Keratinocyte (primary cell): Measurements from ENCODE around the gene RIOK3. TPM values are rescaled to one million over a fixed set of nuclear protein-coding genes. Genes with fewer than 3 reads are reported as not detected.

ENCODE experiments used
- DNase-seq: peaks from one replicate; pipeline ENCODE4 v3.0.0-alpha.2; 2011; ENCODE audit warnings: low read depth, missing footprints, low spot score
- FAIRE-seq: peaks from 2 replicates; lab custom pipeline; 2011; peaks lifted over from hg19 to GRCh38; lab: Jason Lieb, UNC
- H2AFZ ChIP-seq: 2 replicates; pipeline ENCODE4 v1.6.0; 2012; ENCODE audit warnings: low read length, control low read depth, inconsistent platforms; ENCODE audit not compliant: control insufficient read depth
- H3K27ac ChIP-seq: 2 replicates; pipeline ENCODE4 v1.5.1; 2011; ENCODE audit warnings: low read length; ENCODE audit not compliant: control insufficient read depth, insufficient read depth
- H3K27me3 ChIP-seq: 3 replicates; pipeline ENCODE4 v1.6.0; 2011; ENCODE audit warnings: low read length; ENCODE audit not compliant: control insufficient read depth, insufficient read depth; ENCODE audit errors: extremely low read depth
- H3K36me3 ChIP-seq, 2 experiments: 2 replicates in 1 of 2; 3 replicates in 1 of 2; pipeline ENCODE4 v1.5.1; 2011; ENCODE audit warnings: low read length in 2 of 2, mild to moderate bottlenecking in 1 of 2; ENCODE audit not compliant: control insufficient read depth in 2 of 2, insufficient read depth in 2 of 2; ENCODE audit errors: extremely low read depth in 1 of 2
- H3K4me1 ChIP-seq: 3 replicates; pipeline ENCODE4 v1.5.1; 2011; ENCODE audit warnings: low read length; ENCODE audit not compliant: control insufficient read depth, insufficient read depth; ENCODE audit errors: extremely low read depth
- H3K4me2 ChIP-seq: 3 replicates; pipeline ENCODE4 v1.6.0; 2011; ENCODE audit warnings: low read depth, low read length; ENCODE audit not compliant: control insufficient read depth, insufficient read depth; ENCODE audit errors: extremely low read depth
- H3K4me3 ChIP-seq, 3 experiments: fragments of 200-600 bp in 1 of 3; sonication (generic) in 1 of 3; 2 replicates in 2 of 3; 3 replicates in 1 of 3; pipeline ENCODE4 v1.5.1; 2011 to 2016; ENCODE audit warnings: low read length in 3 of 3, mild to moderate bottlenecking in 3 of 3, control low read depth in 2 of 3, inconsistent platforms in 1 of 3, low read depth in 1 of 3, mixed read lengths in 1 of 3, mixed run types in 1 of 3, moderate library complexity in 1 of 3; ENCODE audit not compliant: control insufficient read depth in 2 of 3, insufficient read depth in 2 of 3; ENCODE audit errors: extremely low read depth in 1 of 3
- H3K79me2 ChIP-seq: 2 replicates; pipeline ENCODE4 v1.6.0; 2012; ENCODE audit warnings: low read length; ENCODE audit not compliant: control insufficient read depth, insufficient read depth
- H3K9ac ChIP-seq: 3 replicates; pipeline ENCODE4 v1.6.0; 2011; ENCODE audit warnings: low read length; ENCODE audit not compliant: control insufficient read depth, insufficient read depth; ENCODE audit errors: extremely low read depth
- H3K9me1 ChIP-seq: 3 replicates; pipeline ENCODE4 v1.6.0; 2011; ENCODE audit warnings: low read length; ENCODE audit not compliant: control insufficient read depth, insufficient read depth; ENCODE audit errors: extremely low read depth
- H3K9me3 ChIP-seq: 2 replicates; pipeline ENCODE4 v1.5.1; 2012; ENCODE audit warnings: low read depth, low read length; ENCODE audit not compliant: control insufficient read depth
- H4K20me1 ChIP-seq: 3 replicates; pipeline ENCODE4 v1.6.0; 2011; ENCODE audit warnings: low read length; ENCODE audit not compliant: control insufficient read depth, insufficient read depth; ENCODE audit errors: extremely low read depth
- CTCF ChIP-seq, 3 experiments: IDR thresholded peaks in 1 of 3; conservative IDR thresholded peaks in 1 of 3; optimal IDR thresholded peaks in 1 of 3; 2 replicates in 2 of 3; 3 replicates in 1 of 3; pipeline versions ENCODE3 to v1.5.1; 2011; ENCODE audit warnings: low read length in 3 of 3, mild to moderate bottlenecking in 3 of 3, moderate library complexity in 2 of 3, control low read depth in 1 of 3, inconsistent platforms in 1 of 3; ENCODE audit not compliant: insufficient read depth in 2 of 3; ENCODE audit errors: extremely low read depth in 1 of 3
- EZH2 ChIP-seq: IDR thresholded peaks from one replicate; pipeline ENCODE4 v1.6.1; 2012; ENCODE audit warnings: inconsistent platforms, mild to moderate bottlenecking, low read length, moderate library complexity
- dilution Hi-C: fragments of 300-500 bp; cut with MboI; formaldehyde crosslinking; loops from one replicate; pipeline ENCODE4 v1.7.0; 2020; ENCODE audit warnings: low sequenced_read_pairs; ENCODE audit not compliant: extremely low pct_ligation_motif_present
- polyA plus RNA-seq, 5 experiments: library from polyadenylated mRNA; depleted of rRNA in 3 of 5; stranded (reverse) in 3 of 5; stranded (forward) in 1 of 5; unstranded in 1 of 5; fragments of >200 nt; gene quantifications; 1 replicate in 1 of 5; 2 replicates in 3 of 5; 3 replicates in 1 of 5; pipeline versions ENCODE4 v1.2.1 to v1.2.3, GENCODE V29; 2011 to 2012; ENCODE audit warnings: missing spikeins in 2 of 5, low read depth in 1 of 5, low replicate concordance in 1 of 5

RIOK3 gene
- polyA plus RNA-seq, 1 donor (not counting 4 experiments of a cell fraction or from before 2014, with no cell fraction given) = 68.6 TPM

- Histone ChIP-seq H3K9me1 (no peaks in the 10 kb centered on the region), H3K4me1 (peaks cover 17% of the 10 kb centered on the region), H3K4me3 (no peak overlapping the region), H2AFZ (no peak overlapping the region), H3K4me2 (no peak overlapping the region), H3K79me2 (no peaks in the 10 kb centered on the region), H3K27me3 (no peaks in the 10 kb centered on the region), H3K36me3 (no peaks in the 10 kb centered on the region), H3K9me3 (no peaks in the 10 kb centered on the region), H4K20me1 (no peaks in the 10 kb centered on the region), H3K27ac (no peak overlapping the region), H3K9ac (no peak overlapping the region)
- TF ChIP-seq EZH2 (no peak), CTCF (optimal IDR thresholded peaks at IDR 0.05 in 1 of 3, IDR thresholded peaks at IDR 0.05 in 1 of 3, conservative IDR thresholded peaks at IDR 0.05 in 1 of 3; ENCODE audit: extremely low read depth in 1 of 3, insufficient read depth in 2 of 3, low read length in 3 of 3) (no peak)
- no peak for DNase-seq
- FAIRE-seq = no peak
- dilution Hi-C loops = no loop called here
Measured at GRCh38 chr18:23493654-23494053, 40.6 kb downstream of the RIOK3 start.

GRCh38 chr18:23494992-23495391 lies 41.9 kb downstream of the RIOK3 start:
- no peak for FAIRE-seq
- Histone ChIP-seq H3K9me3 (no peaks in the 10 kb centered on the region), H3K4me2 (peak overlapping the region; percentile 39), H3K4me1 (peaks cover 20% of the 10 kb centered on the region), H4K20me1 (no peaks in the 10 kb centered on the region), H3K27ac (peak overlapping the region; percentile 28), H3K36me3 (no peaks in the 10 kb centered on the region), H3K9me1 (no peaks in the 10 kb centered on the region), H3K4me3 (no peak overlapping the region), H3K27me3 (no peaks in the 10 kb centered on the region), H3K9ac (no peak overlapping the region), H2AFZ (no peak overlapping the region), H3K79me2 (no peaks in the 10 kb centered on the region)
- peak; percentile 71 for DNase-seq
- dilution Hi-C loops = no loop called here
- no peak for TF ChIP-seq CTCF (optimal IDR thresholded peaks at IDR 0.05 in 1 of 3, IDR thresholded peaks at IDR 0.05 in 1 of 3, conservative IDR thresholded peaks at IDR 0.05 in 1 of 3; ENCODE audit: extremely low read depth in 1 of 3, insufficient read depth in 2 of 3, low read length in 3 of 3)
- no peak for TF ChIP-seq EZH2
